ENCODE data around the gene PXDN.

PXDN gene

DNA sequence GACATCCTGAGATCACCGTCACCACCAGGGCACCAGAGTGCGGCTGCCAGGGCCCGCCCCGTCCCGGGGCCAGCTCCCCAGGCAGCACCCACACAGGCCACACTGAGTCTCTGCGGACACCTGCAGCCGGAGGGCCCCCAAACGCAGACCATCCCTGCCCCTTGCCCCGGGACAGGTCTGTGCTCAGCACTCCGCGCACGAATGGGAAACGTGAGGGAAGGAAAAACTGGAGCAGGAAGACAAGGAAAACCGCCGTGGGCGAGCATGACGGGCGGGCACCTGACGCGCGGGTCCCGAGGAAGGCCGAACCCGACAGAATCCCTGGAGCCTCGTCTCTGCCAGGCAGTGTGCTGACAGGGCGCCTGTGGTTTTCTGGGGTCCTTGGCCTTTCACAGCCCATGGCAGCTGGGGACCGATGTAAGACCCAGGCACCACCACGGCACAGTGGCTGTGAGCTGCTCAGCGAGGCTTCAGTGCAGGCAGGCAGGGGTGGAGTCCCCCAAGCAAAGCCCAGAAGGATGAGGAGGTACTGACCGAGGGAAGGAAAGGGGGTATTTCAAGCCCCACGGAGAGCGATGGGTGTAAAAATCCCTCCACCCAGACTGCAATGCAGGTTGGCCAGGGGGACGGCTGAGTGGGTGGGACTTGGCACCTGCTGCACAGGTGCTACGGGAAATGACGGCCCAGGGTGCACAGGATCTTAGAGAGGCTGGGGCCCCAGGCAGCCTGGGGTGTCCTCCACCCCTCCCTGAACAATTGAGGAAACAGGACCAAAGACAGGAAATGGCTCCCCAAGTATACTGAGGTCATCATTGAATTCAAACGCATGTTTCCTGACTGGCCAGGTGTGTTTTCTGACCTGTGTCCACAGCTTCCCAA, 59.0 kb downstream of the PXDN start:
- ChIA-PET CTCF (interaction anchor here (1.3 kb wide), 1 partner anchor 10 kb away, joined by 4 read pairs; no protein-coding TSS in a partner anchor), POLR2A (no interaction called here)
- no peak overlapping the region for H3K27ac ChIP-seq (ENCODE audit: extremely low read depth, low read depth, low read length)
- H3K4me1 ChIP-seq (ENCODE audit: control insufficient read depth, insufficient read depth, low read length) = no peaks in the 10 kb centered on the region
- H3K9me3 ChIP-seq (ENCODE audit: control insufficient read depth, insufficient read depth, low read depth, low read length) = no peaks in the 10 kb centered on the region
- TF ChIP-seq ZNF132 (tag by site-specific recombination; IDR thresholded peaks at IDR 0.05; ENCODE audit: borderline replicate concordance) (no peak), MYNN (tag by site-specific recombination; IDR thresholded peaks at IDR 0.05; ENCODE audit: borderline replicate concordance) (no peak), ZNF184 (tag by site-specific recombination; IDR thresholded peaks at IDR 0.05) (no peak), WT1 (tag by site-specific recombination; IDR thresholded peaks at IDR 0.05) (no peak), ZNF629 (tag by site-specific recombination; IDR thresholded peaks at IDR 0.05) (no peak), HOXD13 (CRISPR knock-in tag; IDR thresholded peaks at IDR 0.05; ENCODE audit: borderline replicate concordance) (no peak), KLF10 (tag by site-specific recombination; IDR thresholded peaks at IDR 0.05) (no peak), ZNF404 (tag by site-specific recombination; IDR thresholded peaks at IDR 0.05) (no peak), ZNF670 (tag by site-specific recombination; IDR thresholded peaks at IDR 0.05; ENCODE audit: low read depth) (no peak), EGR2 (tag by site-specific recombination; IDR thresholded peaks at IDR 0.05; ENCODE audit: low read depth) (no peak), ZNF366 (tag by site-specific recombination; conservative IDR thresholded peaks at IDR 0.05) (no peak)
- TF ChIP-seq, protein P1, sequence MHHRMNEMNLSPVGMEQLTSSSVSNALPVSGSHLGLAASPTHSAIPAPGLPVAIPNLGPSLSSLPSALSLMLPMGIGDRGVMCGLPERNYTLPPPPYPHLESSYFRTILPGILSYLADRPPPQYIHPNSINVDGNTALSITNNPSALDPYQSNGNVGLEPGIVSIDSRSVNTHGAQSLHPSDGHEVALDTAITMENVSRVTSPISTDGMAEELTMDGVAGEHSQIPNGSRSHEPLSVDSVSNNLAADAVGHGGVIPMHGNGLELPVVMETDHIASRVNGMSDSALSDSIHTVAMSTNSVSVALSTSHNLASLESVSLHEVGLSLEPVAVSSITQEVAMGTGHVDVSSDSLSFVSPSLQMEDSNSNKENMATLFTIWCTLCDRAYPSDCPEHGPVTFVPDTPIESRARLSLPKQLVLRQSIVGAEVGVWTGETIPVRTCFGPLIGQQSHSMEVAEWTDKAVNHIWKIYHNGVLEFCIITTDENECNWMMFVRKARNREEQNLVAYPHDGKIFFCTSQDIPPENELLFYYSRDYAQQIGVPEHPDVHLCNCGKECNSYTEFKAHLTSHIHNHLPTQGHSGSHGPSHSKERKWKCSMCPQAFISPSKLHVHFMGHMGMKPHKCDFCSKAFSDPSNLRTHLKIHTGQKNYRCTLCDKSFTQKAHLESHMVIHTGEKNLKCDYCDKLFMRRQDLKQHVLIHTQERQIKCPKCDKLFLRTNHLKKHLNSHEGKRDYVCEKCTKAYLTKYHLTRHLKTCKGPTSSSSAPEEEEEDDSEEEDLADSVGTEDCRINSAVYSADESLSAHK (tag by site-specific recombination; IDR thresholded peaks at IDR 0.05) = no peak
- TF ChIP-seq, protein P2, sequence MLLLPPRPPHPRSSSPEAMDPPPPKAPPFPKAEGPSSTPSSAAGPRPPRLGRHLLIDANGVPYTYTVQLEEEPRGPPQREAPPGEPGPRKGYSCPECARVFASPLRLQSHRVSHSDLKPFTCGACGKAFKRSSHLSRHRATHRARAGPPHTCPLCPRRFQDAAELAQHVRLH (tag by site-specific recombination; IDR thresholded peaks at IDR 0.05) = no peak
- TF ChIP-seq, protein P3, sequence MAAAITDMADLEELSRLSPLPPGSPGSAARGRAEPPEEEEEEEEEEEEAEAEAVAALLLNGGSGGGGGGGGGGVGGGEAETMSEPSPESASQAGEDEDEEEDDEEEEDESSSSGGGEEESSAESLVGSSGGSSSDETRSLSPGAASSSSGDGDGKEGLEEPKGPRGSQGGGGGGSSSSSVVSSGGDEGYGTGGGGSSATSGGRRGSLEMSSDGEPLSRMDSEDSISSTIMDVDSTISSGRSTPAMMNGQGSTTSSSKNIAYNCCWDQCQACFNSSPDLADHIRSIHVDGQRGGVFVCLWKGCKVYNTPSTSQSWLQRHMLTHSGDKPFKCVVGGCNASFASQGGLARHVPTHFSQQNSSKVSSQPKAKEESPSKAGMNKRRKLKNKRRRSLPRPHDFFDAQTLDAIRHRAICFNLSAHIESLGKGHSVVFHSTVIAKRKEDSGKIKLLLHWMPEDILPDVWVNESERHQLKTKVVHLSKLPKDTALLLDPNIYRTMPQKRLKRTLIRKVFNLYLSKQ (tag by site-specific recombination; IDR thresholded peaks at IDR 0.05; ENCODE audit: borderline replicate concordance) = no peak
- peaks cover 4 to 41% of the 10 kb centered on the region in 2 experiments; a peak in 2 of 3 replicates for H3K36me3 ChIP-seq (ENCODE audit: control insufficient read depth in 2 of 2, insufficient read depth in 1 of 2, low read length in 2 of 2)
- no peak overlapping the region for H3K4me3 ChIP-seq (ENCODE audit: low read depth, low read length)

DNA sequence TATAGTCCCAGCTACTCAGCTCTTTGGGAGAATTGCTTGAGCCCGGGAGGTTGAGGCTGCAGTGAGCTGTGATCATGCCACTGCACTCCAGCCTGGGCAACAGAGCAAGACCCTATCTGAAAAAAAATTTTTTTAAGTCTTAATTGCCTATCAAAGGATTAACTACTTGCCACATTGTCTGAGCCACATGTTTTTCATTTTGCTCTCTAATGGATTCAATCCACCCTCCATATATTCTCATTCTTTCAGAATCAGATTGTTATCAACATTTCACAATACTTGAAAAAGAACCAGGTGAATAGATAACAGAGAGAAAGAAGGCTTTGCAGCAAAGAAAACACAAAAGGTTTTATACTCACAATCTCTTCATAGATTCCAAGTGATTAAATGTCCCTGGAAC, 61.0 kb downstream of the PXDN start:
- TF ChIP-seq OSR2 (tag by site-specific recombination; IDR thresholded peaks at IDR 0.05) (no peak), ZSCAN16 (tag by site-specific recombination; IDR thresholded peaks at IDR 0.05) (no peak), ZNF138 (tag by site-specific recombination; IDR thresholded peaks at IDR 0.05; ENCODE audit: borderline replicate concordance) (no peak)
- TF ChIP-seq, protein P4, sequence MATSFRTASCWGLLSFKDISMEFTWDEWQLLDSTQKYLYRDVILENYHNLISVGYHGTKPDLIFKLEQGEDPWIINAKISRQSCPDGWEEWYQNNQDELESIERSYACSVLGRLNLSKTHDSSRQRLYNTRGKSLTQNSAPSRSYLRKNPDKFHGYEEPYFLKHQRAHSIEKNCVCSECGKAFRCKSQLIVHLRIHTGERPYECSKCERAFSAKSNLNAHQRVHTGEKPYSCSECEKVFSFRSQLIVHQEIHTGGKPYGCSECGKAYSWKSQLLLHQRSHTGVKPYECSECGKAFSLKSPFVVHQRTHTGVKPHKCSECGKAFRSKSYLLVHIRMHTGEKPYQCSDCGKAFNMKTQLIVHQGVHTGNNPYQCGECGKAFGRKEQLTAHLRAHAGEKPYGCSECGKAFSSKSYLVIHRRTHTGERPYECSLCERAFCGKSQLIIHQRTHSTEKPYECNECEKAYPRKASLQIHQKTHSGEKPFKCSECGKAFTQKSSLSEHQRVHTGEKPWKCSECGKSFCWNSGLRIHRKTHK (tag by site-specific recombination; IDR thresholded peaks at IDR 0.05) = no peak
- Histone ChIP-seq H3K27ac (ENCODE audit: extremely low read depth, low read depth, low read length) (no peak overlapping the region), H3K9me3 (ENCODE audit: control insufficient read depth, insufficient read depth, low read depth, low read length) (no peaks in the 10 kb centered on the region), H3K4me1 (ENCODE audit: control insufficient read depth, insufficient read depth, low read length) (no peaks in the 10 kb centered on the region), H3K4me3 (ENCODE audit: low read depth, low read length) (no peak overlapping the region), H3K36me3 (ENCODE audit: control insufficient read depth in 2 of 2, insufficient read depth in 1 of 2, low read length in 2 of 2) (peaks cover 13 to 49% of the 10 kb centered on the region in 2 experiments)
- ChIA-PET POLR2A (no interaction called here), CTCF (interaction anchor here (0.6 kb wide), 1 partner anchor 58 kb away, joined by 3 read pairs; no protein-coding TSS in a partner anchor)

All from HEK293 (cell line).